Posterior vena cava (tissue), 2 donors: Measurements from ENCODE around the gene EXOC3L4. TPM values are rescaled to one million over a fixed set of nuclear protein-coding genes. Genes with fewer than 3 reads are reported as not detected.

Experiments
- DNase-seq: peaks from one replicate; pipeline ENCODE4 v3.0.0-alpha.2; 2020; ENCODE audit warnings: low spot score
- intact Hi-C, 2 donors: fragments of 100-400 bp; cut with DNase I; formaldehyde crosslinking; loops; one replicate each; pipeline versions ENCODE4 v1.14.1 to v1.14.2; 2022 to 2023
- total RNA-seq, 2 donors: library from RNA; stranded (reverse); fragmentation: NEBNext Ultra II Directional; extraction: Animal tissue kit (Norgen Biotek cat#: 25700); gene quantifications; one replicate each; pipeline ENCODE4 v1.2.1, GENCODE V29; 2021
- donor health status: DM: yes; HTN: yes; CAD: no.
- donor health status: DM: yes; HTN: yes; CAD: no.

EXOC3L4 gene
- total RNA-seq, 2 donors from 2014 or later, result 1.0 to 2.5 TPM

- intact Hi-C loops, result no loop called here
- DNase-seq, result no peak
Measured at GRCh38 chr14:103158688-103159087, 64.2 kb downstream of the EXOC3L4 start.

Other genes starting within 250 kb of the EXOC3L4 start
- under 1 TPM in 1 of 2 donors, not detected in 1; 0.10 TPM for gene AMN, start 172.1 kb upstream of the EXOC3L4 start, total RNA-seq
- gene CDC42BPB, start 37.2 kb upstream of the EXOC3L4 start, total RNA-seq, result 10 to 100 TPM; 81.1 to 89.3 TPM
- not detected for gene LBHD2, start 10.5 kb upstream of the EXOC3L4 start, total RNA-seq
- gene TNFAIP2, start 28.7 kb downstream of the EXOC3L4 start, total RNA-seq, result 100 to 1,000 TPM in 1 of 2 donors, 10 to 100 TPM in 1; 71.4 to 112 TPM
- gene EIF5, start 239.5 kb downstream of the EXOC3L4 start, total RNA-seq, result 100 to 1,000 TPM; 191 to 232 TPM